ENCODE data around the gene ICA1L. TPM values are rescaled to one million over a fixed set of nuclear protein-coding genes. Genes with fewer than 3 reads are reported as not detected.

Gene ICA1L
- 1.7 and 4.2 TPM in 2 replicates for total RNA-seq (ENCODE audit: low replicate concordance)

GRCh38 chr2:202871300-202872141 is at the start of gene ICA1L:
Gene ICA1L, minus strand, starts transcription at chr2:202871766. Its CDS starts 42,757 bp downstream, at chr2:202829009.

GRCh38 chr2:202911512-202912341 is 40.2 kb upstream of the ICA1L start, which contains the start of the genes CARF and WDR12:
Gene CARF, plus strand, starts transcription at chr2:202912275. Its CDS starts 29,628 bp downstream, at chr2:202941903.
Gene WDR12, minus strand, starts transcription at chr2:202911673. Its CDS starts 197 bp downstream, at chr2:202911476.

Other genes with a start within 250 kb of the ICA1L start
- gene FAM117B, start 236.8 kb downstream of the ICA1L start, total RNA-seq (ENCODE audit: low replicate concordance): 1.4 and 1.6 TPM in 2 replicates
- gene WDR12, start 39.9 kb upstream of the ICA1L start, total RNA-seq (ENCODE audit: low replicate concordance): 23.8 and 30.4 TPM in 2 replicates
- gene CARF, start 40.5 kb upstream of the ICA1L start, total RNA-seq (ENCODE audit: low replicate concordance): 3.2 and 4.6 TPM in 2 replicates
- gene NBEAL1, start 143.1 kb upstream of the ICA1L start, total RNA-seq (ENCODE audit: low replicate concordance): 25.9 and 46.5 TPM in 2 replicates